Prostate gland (tissue), 2 donors: ENCODE data around the gene ZFYVE9. TPM values are rescaled to one million over a fixed set of nuclear protein-coding genes. Genes with fewer than 3 reads are reported as not detected.

Experiments
- DNase-seq: peaks from one replicate; pipeline ENCODE4 v3.0.0-alpha.2; 2019; ENCODE audit warnings: low spot score
- H3K27ac ChIP-seq, 2 donors: fragments of 200-600 bp; sonication (generic); 2 replicates each; pipeline ENCODE4 v1.5.1; 2017 to 2019
- H3K27me3 ChIP-seq: fragments of 200-600 bp; sonication (generic); replicated peaks from 2 replicates; pipeline ENCODE4 v1.5.1; 2019; ENCODE audit not compliant: insufficient read depth
- H3K36me3 ChIP-seq, 2 donors: fragments of 200-600 bp; sonication (generic); 1 replicate in 1 of 2; 2 replicates in 1 of 2; pipeline versions ENCODE4 v1.5.1 to v1.8.1; 2017 to 2019
- H3K4me1 ChIP-seq: fragments of 200-600 bp; sonication (generic); replicated peaks from 2 replicates; pipeline ENCODE4 v1.5.1; 2019
- H3K4me3 ChIP-seq, 2 donors: fragments of 200-600 bp; sonication (generic); 2 replicates each; pipeline ENCODE4 v1.5.1; 2017 to 2019
- H3K9me3 ChIP-seq: fragments of 200-600 bp; sonication (generic); 2 replicates; pipeline ENCODE4 v1.5.1; 2017
- CTCF ChIP-seq, 4 experiments: fragments of 200-600 bp in 2 of 4; fragments of 450-650 bp in 2 of 4; sonication (generic) in 2 of 4; IDR thresholded peaks; 1 replicate in 3 of 4; 2 replicates in 1 of 4; pipeline ENCODE4 v1.5.1; 2016 to 2019; ENCODE audit warnings: antibody characterized with exemption in 4 of 4, mild to moderate bottlenecking in 2 of 4, moderate library complexity in 2 of 4
- POLR2A ChIP-seq: fragments of 450-650 bp; IDR thresholded peaks from one replicate; pipeline ENCODE4 v1.6.1; 2016; ENCODE audit warnings: antibody characterized with exemption, mild to moderate bottlenecking
- POLR2AphosphoS5 ChIP-seq: sonication (generic); formaldehyde crosslinking; IDR thresholded peaks from one replicate; pipeline ENCODE4 v1.6.1; 2017; ENCODE audit warnings: antibody characterized with exemption
- WGBS: methylation state at CpG from one replicate; pipeline ENCODE4 v1.1.5; 2018; 5-methylcytosine and 5-hydroxymethylcytosine counted together
- intact Hi-C: fragments of 100-400 bp; cut with DNase I; formaldehyde crosslinking; loops from one replicate; pipeline ENCODE4 v1.14.2; 2022
- total RNA-seq, 2 donors: library from RNA; depleted of rRNA; stranded (reverse); fragments of >200 nt; gene quantifications; one replicate each; pipeline ENCODE4 v1.1.0, GENCODE V29; 2016

ZFYVE9 gene
- total RNA-seq, 2 donors from 2014 or later = 28.6 to 29.0 TPM

GRCh38 chr1:52102336-52103013 is 39.4 kb upstream of the ZFYVE9 start:
- Histone ChIP-seq H3K36me3 (no peaks in the 10 kb centered on the region), H3K27me3 (no peaks in the 10 kb centered on the region), H3K4me1 (no peaks in the 10 kb centered on the region), H3K4me3 (no peak overlapping the region), H3K27ac (no peak overlapping the region), H3K9me3 (no peaks in the 10 kb centered on the region)
- no peak for DNase-seq
- 89% methylated on average over 1 of the region's 1 CpG for WGBS
- TF ChIP-seq CTCF (IDR thresholded peaks at IDR 0.05) (no peak), POLR2A (no peak), POLR2AphosphoS5 (no peak)
- intact Hi-C loops = no loop called here

- H3K4me1 ChIP-seq = no peaks in the 10 kb centered on the region
- H3K4me3 ChIP-seq = no peak overlapping the region
- no peak overlapping the region for H3K27ac ChIP-seq
- no peak for DNase-seq
- intact Hi-C loops = no loop called here
- no peaks in the 10 kb centered on the region for H3K9me3 ChIP-seq
- H3K36me3 ChIP-seq = no peaks in the 10 kb centered on the region
- H3K27me3 ChIP-seq = no peaks in the 10 kb centered on the region
- TF ChIP-seq POLR2A (no peak), CTCF (IDR thresholded peaks at IDR 0.05) (no peak), POLR2AphosphoS5 (no peak)
Measured at GRCh38 chr1:52111492-52111891, 30.4 kb upstream of the ZFYVE9 start.

- intact Hi-C loops = no loop called here
- Histone ChIP-seq H3K27me3 (no peaks in the 10 kb centered on the region), H3K36me3 (no peaks in the 10 kb centered on the region), H3K4me1 (no peaks in the 10 kb centered on the region), H3K27ac (no peak overlapping the region), H3K9me3 (no peaks in the 10 kb centered on the region), H3K4me3 (no peak overlapping the region)
- no peak for DNase-seq
- no peak for TF ChIP-seq CTCF (IDR thresholded peaks at IDR 0.05)
- no peak for TF ChIP-seq POLR2AphosphoS5
- no peak for TF ChIP-seq POLR2A
- WGBS = 93% methylated on average over 3 of the region's 3 CpGs
Measured at GRCh38 chr1:52112489-52112888, 29.4 kb upstream of the ZFYVE9 start.

GRCh38 chr1:52119301-52120079 is 22.4 kb upstream of the ZFYVE9 start:
- intact Hi-C loops = loop anchor here (10.0 kb wide), 1 partner anchor 565 kb away; no protein-coding TSS in a partner anchor
- Histone ChIP-seq H3K4me3 (no peak overlapping the region), H3K27ac (no peak overlapping the region), H3K36me3 (no peaks in the 10 kb centered on the region), H3K9me3 (no peaks in the 10 kb centered on the region), H3K4me1 (no peaks in the 10 kb centered on the region), H3K27me3 (no peaks in the 10 kb centered on the region)
- WGBS = 51% methylated on average over 12 of the region's 12 CpGs
- no peak for DNase-seq
- no peak for TF ChIP-seq POLR2A

GRCh38 chr1:52122384-52122783 is 19.5 kb upstream of the ZFYVE9 start:
- intact Hi-C loops = loop anchor here (10.0 kb wide), 1 partner anchor 562 kb away; no protein-coding TSS in a partner anchor
- DNase-seq = no peak
- WGBS = 65% methylated on average over 2 of the region's 2 CpGs

More at GRCh38 chr1:52122384-52122783, 19.5 kb upstream of the ZFYVE9 start:
- Histone ChIP-seq H3K36me3 (no peaks in the 10 kb centered on the region), H3K4me1 (no peaks in the 10 kb centered on the region), H3K27me3 (no peaks in the 10 kb centered on the region), H3K27ac (no peak overlapping the region), H3K4me3 (no peak overlapping the region), H3K9me3 (no peaks in the 10 kb centered on the region)
- TF ChIP-seq POLR2AphosphoS5 (no peak), CTCF (IDR thresholded peaks at IDR 0.05) (no peak), POLR2A (no peak)
